Lower leg skin (tissue), 3 donors: Measurements from ENCODE around the gene COL27A1.

ENCODE experiments used
- CTCF ChIP-seq, 3 donors: fragments of 450-650 bp; IDR thresholded peaks; one replicate each; pipeline ENCODE4 v1.5.1; 2016; ENCODE audit warnings: antibody characterized with exemption in 3 of 3, mild to moderate bottlenecking in 3 of 3, moderate library complexity in 2 of 3
- POLR2A ChIP-seq, 2 donors: fragments of 450-650 bp; IDR thresholded peaks; one replicate each; pipeline ENCODE4 v1.6.1; 2016 to 2017; ENCODE audit warnings: antibody characterized with exemption in 2 of 2, mild to moderate bottlenecking in 1 of 2, moderate library complexity in 1 of 2

GRCh38 chr9:114190563-114190905 is 35.2 kb downstream of the COL27A1 start:
- TF ChIP-seq CTCF (IDR thresholded peaks at IDR 0.05) = no peak
- no peak for TF ChIP-seq POLR2A (IDR thresholded peaks at IDR 0.05)
